ENCODE measurements around the gene C1QTNF5. TPM values are rescaled to one million over a fixed set of nuclear protein-coding genes. Genes with fewer than 3 reads are reported as not detected.

C1QTNF5 gene
- total and polyA plus RNA-seq, 2 experiments from 2014 or later: 13.7 to 18.0 TPM

- WGBS (ENCODE audit: low lambda C conversion rate, missing lambda C conversion rate): 95% methylated on average over 5 of the region's 5 CpGs
- Histone ChIP-seq H3K79me2 (no peaks in the 10 kb centered on the region), H3K4me2 (peak overlapping the region; percentile 88), H3K36me3 (replicated peaks; ENCODE audit: insufficient read depth, low read depth) (no peaks in the 10 kb centered on the region), H3K9me3 (ENCODE audit: low read depth) (no peaks in the 10 kb centered on the region), H3K27me3 (no peaks in the 10 kb centered on the region), H3K9me2 (replicated peaks; ENCODE audit: insufficient read depth) (no peaks in the 10 kb centered on the region), H3K27ac (peak overlapping the region; percentile 81), H2AFZ (no peak overlapping the region), H3K4me3 (no peak overlapping the region), H4K20me1 (ENCODE audit: insufficient read depth, poor library complexity, severe bottlenecking) (no peaks in the 10 kb centered on the region), H3K4me1 (ENCODE audit: insufficient read depth) (peaks cover 49% of the 10 kb centered on the region)
- no peak for TF ChIP-seq CTCF (IDR thresholded peaks at IDR 0.05; ENCODE audit: poor library complexity)
- no peak for TF ChIP-seq EZH2 (IDR thresholded peaks at IDR 0.05; ENCODE audit: borderline replicate concordance)
- no peak for TF ChIP-seq EZH2phosphoT487 (IDR thresholded peaks at IDR 0.05; ENCODE audit: low read depth, severe bottlenecking, unreplicated experiment)
- DNase-seq (ENCODE audit: low spot score): no peak
These were observed 22.0 kb upstream of the C1QTNF5 start for GRCh38 chr11:119362741-119363080.

GRCh38 chr11:119361941-119362725 lies 21.4 kb upstream of the C1QTNF5 start:
- WGBS (ENCODE audit: low lambda C conversion rate, missing lambda C conversion rate): 70% methylated on average over 11 of the region's 11 CpGs
- Histone ChIP-seq H4K20me1 (ENCODE audit: insufficient read depth, poor library complexity, severe bottlenecking) (no peaks in the 10 kb centered on the region), H3K4me3 (no peak overlapping the region), H3K9me3 (ENCODE audit: low read depth) (no peaks in the 10 kb centered on the region), H3K27ac (peak overlapping the region; percentile 81), H3K36me3 (replicated peaks; ENCODE audit: insufficient read depth, low read depth) (no peaks in the 10 kb centered on the region), H2AFZ (no peak overlapping the region), H3K79me2 (no peaks in the 10 kb centered on the region), H3K27me3 (no peaks in the 10 kb centered on the region), H3K4me2 (peak overlapping the region; percentile 88), H3K4me1 (ENCODE audit: insufficient read depth) (peaks cover 43% of the 10 kb centered on the region), H3K9me2 (replicated peaks; ENCODE audit: insufficient read depth) (no peaks in the 10 kb centered on the region)
- no peak for TF ChIP-seq CTCF (IDR thresholded peaks at IDR 0.05; ENCODE audit: poor library complexity)
- TF ChIP-seq EZH2phosphoT487 (IDR thresholded peaks at IDR 0.05; ENCODE audit: low read depth, severe bottlenecking, unreplicated experiment): no peak
- no peak for TF ChIP-seq EZH2 (IDR thresholded peaks at IDR 0.05; ENCODE audit: borderline replicate concordance)
- no peak for DNase-seq (ENCODE audit: low spot score)

GRCh38 chr11:119361056-119361787 lies 20.5 kb upstream of the C1QTNF5 start:
- WGBS (ENCODE audit: low lambda C conversion rate, missing lambda C conversion rate): 7% methylated on average over 8 of the region's 8 CpGs
- Histone ChIP-seq H3K4me3 (no peak overlapping the region), H3K4me1 (ENCODE audit: insufficient read depth) (peaks cover 36% of the 10 kb centered on the region), H3K27ac (peak overlapping the region; percentile 81), H3K36me3 (replicated peaks; ENCODE audit: insufficient read depth, low read depth) (no peaks in the 10 kb centered on the region), H3K4me2 (peak overlapping the region; percentile 88), H3K27me3 (no peaks in the 10 kb centered on the region), H3K9me2 (replicated peaks; ENCODE audit: insufficient read depth) (no peaks in the 10 kb centered on the region), H3K9me3 (ENCODE audit: low read depth) (no peaks in the 10 kb centered on the region), H3K79me2 (no peaks in the 10 kb centered on the region), H4K20me1 (ENCODE audit: insufficient read depth, poor library complexity, severe bottlenecking) (no peaks in the 10 kb centered on the region), H2AFZ (no peak overlapping the region)
- peak; percentile 87 for DNase-seq (ENCODE audit: low spot score)
- TF ChIP-seq EZH2phosphoT487 (IDR thresholded peaks at IDR 0.05; ENCODE audit: low read depth, severe bottlenecking, unreplicated experiment) (no peak), EZH2 (IDR thresholded peaks at IDR 0.05; ENCODE audit: borderline replicate concordance) (no peak), CTCF (IDR thresholded peaks at IDR 0.05; ENCODE audit: poor library complexity) (no peak)

All from hepatocyte (in vitro differentiated cells).